Omental fat pad (tissue), 4 donors: ENCODE data around the gene NKX3-2. TPM values are rescaled to one million over a fixed set of nuclear protein-coding genes. Genes with fewer than 3 reads are reported as not detected.

Experiments used
- ATAC-seq: fragments of 150-250 bp; one replicate; pipeline ENCODE4 v1.9.1; 2016; ENCODE audit warnings: mild to moderate bottlenecking, moderate library complexity; ENCODE audit not compliant: low FRiP score
- DNase-seq: peaks from one replicate; pipeline ENCODE4 v3.0.0-alpha.2; 2019; ENCODE audit warnings: low spot score
- CTCF ChIP-seq, 3 donors: fragments of 450-650 bp; IDR thresholded peaks; one replicate each; pipeline ENCODE4 v1.5.1; 2016 to 2017; ENCODE audit warnings: antibody characterized with exemption in 3 of 3, mild to moderate bottlenecking in 3 of 3, moderate library complexity in 2 of 3
- total RNA-seq, 4 donors: library from RNA; depleted of rRNA; stranded (reverse); fragments of >200 nt; gene quantifications; one replicate each; pipeline ENCODE4 v1.1.0, GENCODE V29; 2016

The NKX3-2 gene
- total RNA-seq, 4 donors from 2014 or later, result 0.24 to 2.2 (median 1.2) TPM

- TF ChIP-seq CTCF (IDR thresholded peaks at IDR 0.05), result no peak
- DNase-seq (no peak), ATAC-seq (no peak)
Measured at GRCh38 chr4:13496605-13497004, 47.7 kb downstream of the NKX3-2 start.

- no peak for TF ChIP-seq CTCF (IDR thresholded peaks at IDR 0.05)
- ATAC-seq, result no peak
Measured at GRCh38 chr4:13495753-13496152, 48.6 kb downstream of the NKX3-2 start.

GRCh38 chr4:13493793-13494192 lies 50.5 kb downstream of the NKX3-2 start:
- DNase-seq, result no peak
- no peak for ATAC-seq
- no peak for TF ChIP-seq CTCF (IDR thresholded peaks at IDR 0.05)

More at GRCh38 chr4:13495753-13496152, 48.6 kb downstream of the NKX3-2 start:
- DNase-seq, result no peak

- DNase-seq (no peak), ATAC-seq (no peak)
- no peak for TF ChIP-seq CTCF (IDR thresholded peaks at IDR 0.05)
Measured at GRCh38 chr4:13492747-13493146, 51.6 kb downstream of the NKX3-2 start.

Other genes starting within 250 kb of the NKX3-2 start
- gene RAB28, start 60.2 kb downstream of the NKX3-2 start, total RNA-seq, result 10 to 100 TPM; 11.9 to 34.0 (median 17.9) TPM
- gene BOD1L1, start 83.2 kb upstream of the NKX3-2 start, total RNA-seq, result 10 to 100 TPM; 34.2 to 65.9 (median 36.7) TPM